Measurements from ENCODE around the gene STUM. TPM values are rescaled to one million over a fixed set of nuclear protein-coding genes. Genes with fewer than 3 reads are reported as not detected.

The STUM gene
- total RNA-seq, 1 experiment from 2014 or later: 0.11 TPM

DNA sequence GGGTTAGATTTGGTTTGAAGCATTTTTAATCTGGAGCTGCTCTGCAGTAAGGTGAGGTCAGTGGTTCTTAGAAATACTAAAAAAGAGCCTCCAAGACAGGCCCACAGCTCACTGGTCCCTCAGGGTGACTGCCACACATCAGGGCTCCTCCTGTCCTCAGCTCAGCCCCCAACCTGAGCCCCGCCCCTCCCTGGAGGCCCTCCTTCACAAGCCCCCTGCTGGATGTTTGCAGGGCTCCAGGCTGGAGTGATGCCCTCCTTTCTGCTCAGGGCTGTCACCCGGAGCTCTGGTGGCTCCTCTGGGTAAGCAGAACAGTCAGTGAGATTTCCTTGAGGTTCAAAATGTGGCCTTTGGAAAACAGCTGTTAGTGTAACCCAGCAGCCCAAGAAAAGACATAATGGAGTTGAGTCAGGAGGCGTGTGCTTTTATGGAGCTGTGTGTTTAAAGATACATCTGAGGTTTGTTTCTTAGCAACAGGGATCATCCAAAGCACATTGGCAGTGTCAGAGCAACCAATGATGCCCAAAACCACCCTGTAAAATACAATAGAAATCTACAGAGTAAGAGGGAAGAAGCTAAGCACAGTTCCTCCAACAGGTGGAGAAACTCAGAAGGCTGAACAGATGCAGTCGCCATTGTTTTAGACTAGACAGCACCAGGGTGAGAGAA lies 21.4 kb downstream of the STUM start:
- Histone ChIP-seq H3K79me2 (ENCODE audit: insufficient read depth, low read length) (no peaks in the 10 kb centered on the region), H3T11ph (ENCODE audit: low read length) (no peak overlapping the region), H4K5ac (ENCODE audit: insufficient read length, low read depth, low read length) (no peak overlapping the region), H3K9me3 (ENCODE audit: control insufficient read depth, low read depth, low read length) (no peaks in the 10 kb centered on the region), H4K8ac (replicated peaks; ENCODE audit: insufficient read length, low read depth, low read length) (no peak overlapping the region), H3K27me3 (ENCODE audit: insufficient read depth, low read length) (no peaks in the 10 kb centered on the region), H4K20me1 (ENCODE audit: control insufficient read depth, insufficient read depth, insufficient read length) (no peaks in the 10 kb centered on the region), H4K91ac (ENCODE audit: insufficient read length, low read depth, low read length) (no peak overlapping the region), H2BK12ac (ENCODE audit: insufficient read length, low read depth, low read length) (no peak overlapping the region), H3K18ac (ENCODE audit: insufficient read length, low read depth, low read length) (no peak overlapping the region), H3K27ac (ENCODE audit: insufficient read length, low read depth, low read length) (no peak overlapping the region), H2BK15ac (ENCODE audit: low read depth, low read length) (no peak overlapping the region), H3K9ac (ENCODE audit: extremely low read depth, insufficient read length, low read length) (no peak overlapping the region), H3K4ac (ENCODE audit: low read depth, low read length) (no peak overlapping the region), H2AFZ (ENCODE audit: low read length) (no peak overlapping the region), H3K4me2 (ENCODE audit: insufficient read depth, insufficient read length, low read length) (no peak overlapping the region), H2BK120ac (ENCODE audit: low read depth, low read length, poor library complexity, severe bottlenecking) (no peak overlapping the region), H3K79me1 (ENCODE audit: insufficient read depth, low read depth, low read length, poor library complexity, severe bottlenecking) (no peaks in the 10 kb centered on the region), H3K56ac (ENCODE audit: insufficient read length, low read depth, low read length) (no peak overlapping the region), H3K14ac (ENCODE audit: insufficient read depth, low read length) (no peak overlapping the region), H2BK20ac (ENCODE audit: low read depth, low read length, poor library complexity, severe bottlenecking) (no peak overlapping the region), H3K23ac (ENCODE audit: insufficient read length, low read depth, low read length) (no peak overlapping the region), H2AK5ac (ENCODE audit: insufficient read length, low read length) (no peak overlapping the region), H3K4me1 (ENCODE audit: insufficient read depth, low read length) (no peaks in the 10 kb centered on the region), H2BK5ac (ENCODE audit: insufficient read length, low read length) (no peak overlapping the region), H3K23me2 (ENCODE audit: insufficient read length, low read depth, low read length, poor library complexity, severe bottlenecking) (no peaks in the 10 kb centered on the region)
- Mint-ChIP-seq H3K27ac (no peak overlapping the region; a peak in 1 of 7 replicates), H3K9me3 (no peaks in the 10 kb centered on the region), H3K4me1 (peaks cover 12 to 23% of the 10 kb centered on the region in 2 experiments), H3K36me3 (ENCODE audit: insufficient read depth in 1 of 3, low read depth in 3 of 3) (no peaks in the 10 kb centered on the region), H3K27me3 (ENCODE audit: low read depth) (peaks cover 4% of the 10 kb centered on the region), H3K4me3 (no peak overlapping the region)
- peak; percentile 90 for DNase-seq
- no CpG with 5 or more reads among the region's 4 CpGs for WGBS (ENCODE audit: extremely low coverage, insufficient read length, low lambda C conversion rate)
- TF ChIP-seq, protein P1, sequence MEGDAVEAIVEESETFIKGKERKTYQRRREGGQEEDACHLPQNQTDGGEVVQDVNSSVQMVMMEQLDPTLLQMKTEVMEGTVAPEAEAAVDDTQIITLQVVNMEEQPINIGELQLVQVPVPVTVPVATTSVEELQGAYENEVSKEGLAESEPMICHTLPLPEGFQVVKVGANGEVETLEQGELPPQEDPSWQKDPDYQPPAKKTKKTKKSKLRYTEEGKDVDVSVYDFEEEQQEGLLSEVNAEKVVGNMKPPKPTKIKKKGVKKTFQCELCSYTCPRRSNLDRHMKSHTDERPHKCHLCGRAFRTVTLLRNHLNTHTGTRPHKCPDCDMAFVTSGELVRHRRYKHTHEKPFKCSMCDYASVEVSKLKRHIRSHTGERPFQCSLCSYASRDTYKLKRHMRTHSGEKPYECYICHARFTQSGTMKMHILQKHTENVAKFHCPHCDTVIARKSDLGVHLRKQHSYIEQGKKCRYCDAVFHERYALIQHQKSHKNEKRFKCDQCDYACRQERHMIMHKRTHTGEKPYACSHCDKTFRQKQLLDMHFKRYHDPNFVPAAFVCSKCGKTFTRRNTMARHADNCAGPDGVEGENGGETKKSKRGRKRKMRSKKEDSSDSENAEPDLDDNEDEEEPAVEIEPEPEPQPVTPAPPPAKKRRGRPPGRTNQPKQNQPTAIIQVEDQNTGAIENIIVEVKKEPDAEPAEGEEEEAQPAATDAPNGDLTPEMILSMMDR (conservative IDR thresholded peaks at IDR 0.05): peak; percentile 73

Data from H9 (cell line).